Measurements from ENCODE around the gene CEMIP2.
"Not testable (repeated sequence)": the region's sequence is repeated elsewhere in the genome, so short reads cannot be mapped to it uniquely, and the experiment has no call there.

Gene CEMIP2

DNA sequence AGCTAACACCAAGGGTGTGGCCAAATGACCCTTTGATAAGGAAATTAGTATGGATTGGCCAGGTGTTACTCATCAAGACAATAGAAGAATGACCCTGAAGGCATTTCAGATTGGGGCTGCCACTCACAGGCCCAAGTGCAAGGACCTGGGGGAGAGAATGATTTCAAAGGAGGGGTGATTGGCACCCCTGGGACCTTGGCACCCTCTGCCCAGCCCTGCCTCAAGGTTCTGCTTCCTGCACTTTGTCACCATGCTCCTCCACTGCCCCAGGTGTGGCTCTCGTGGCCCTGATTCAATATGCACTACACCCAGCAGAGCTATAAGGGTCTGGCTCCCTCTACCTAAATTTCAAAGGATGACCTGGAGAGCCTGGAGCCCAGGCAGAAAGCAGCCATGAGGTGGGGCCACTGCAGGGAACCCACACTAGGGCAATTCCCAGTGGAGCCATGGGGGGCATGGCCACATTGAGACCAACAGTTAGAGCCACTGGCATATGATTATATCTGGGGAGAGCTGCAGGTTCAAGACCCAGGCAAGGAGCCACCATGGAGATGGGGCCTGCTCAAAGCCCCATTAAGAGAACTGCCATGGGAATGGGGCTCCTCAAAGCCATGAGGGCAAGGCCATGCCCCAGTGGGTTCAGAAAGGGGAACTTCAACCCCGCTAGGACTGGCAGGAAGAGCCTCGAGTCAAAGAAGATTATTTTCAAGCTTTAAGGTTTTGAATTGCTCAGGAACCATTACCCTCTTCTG, 93.0 kb downstream of the CEMIP2 start:
- no peak for DNase-seq

DNA sequence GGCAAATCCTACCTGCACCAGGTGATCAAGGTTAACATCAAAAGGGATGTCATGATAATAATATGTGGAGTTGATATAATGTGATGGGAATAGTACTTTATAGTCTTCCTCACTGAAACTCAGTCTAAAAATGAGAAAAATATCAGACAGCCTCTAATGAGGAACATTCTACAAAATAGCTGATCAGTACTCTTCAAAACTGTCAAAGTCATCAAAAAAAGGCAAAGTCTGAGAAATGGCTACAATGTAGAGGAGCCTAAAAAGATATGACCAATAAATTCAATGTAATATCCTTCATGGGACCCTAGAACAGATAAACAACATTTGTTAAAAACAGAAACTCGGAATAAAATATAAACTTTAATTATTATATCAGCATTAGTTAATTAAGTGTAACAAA, 95.7 kb downstream of the CEMIP2 start:
- no peak for DNase-seq

- no peak for DNase-seq
Observed at GRCh38 chr9:71671289-71671688, 97.0 kb downstream of the CEMIP2 start.

DNA sequence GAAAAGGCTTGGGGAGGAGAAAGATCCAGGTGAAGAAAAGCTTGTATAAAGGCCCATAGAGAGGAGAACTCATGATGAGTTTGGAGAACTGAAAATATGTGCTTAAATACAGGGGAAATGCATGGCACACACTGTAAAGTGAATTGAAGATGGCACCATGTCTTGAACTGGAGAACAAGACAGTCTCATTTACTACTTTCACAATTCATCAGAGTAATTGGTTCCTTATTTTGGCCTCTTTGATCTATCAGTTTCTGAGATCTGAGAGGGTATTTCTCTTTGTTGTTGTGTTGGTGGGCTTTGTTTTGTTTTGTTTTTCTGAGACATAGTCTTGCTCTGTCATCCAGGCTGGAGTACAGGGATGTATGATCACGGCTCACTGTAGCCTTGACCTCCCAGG, 98.2 kb downstream of the CEMIP2 start:
- DNase-seq, result no peak

DNA sequence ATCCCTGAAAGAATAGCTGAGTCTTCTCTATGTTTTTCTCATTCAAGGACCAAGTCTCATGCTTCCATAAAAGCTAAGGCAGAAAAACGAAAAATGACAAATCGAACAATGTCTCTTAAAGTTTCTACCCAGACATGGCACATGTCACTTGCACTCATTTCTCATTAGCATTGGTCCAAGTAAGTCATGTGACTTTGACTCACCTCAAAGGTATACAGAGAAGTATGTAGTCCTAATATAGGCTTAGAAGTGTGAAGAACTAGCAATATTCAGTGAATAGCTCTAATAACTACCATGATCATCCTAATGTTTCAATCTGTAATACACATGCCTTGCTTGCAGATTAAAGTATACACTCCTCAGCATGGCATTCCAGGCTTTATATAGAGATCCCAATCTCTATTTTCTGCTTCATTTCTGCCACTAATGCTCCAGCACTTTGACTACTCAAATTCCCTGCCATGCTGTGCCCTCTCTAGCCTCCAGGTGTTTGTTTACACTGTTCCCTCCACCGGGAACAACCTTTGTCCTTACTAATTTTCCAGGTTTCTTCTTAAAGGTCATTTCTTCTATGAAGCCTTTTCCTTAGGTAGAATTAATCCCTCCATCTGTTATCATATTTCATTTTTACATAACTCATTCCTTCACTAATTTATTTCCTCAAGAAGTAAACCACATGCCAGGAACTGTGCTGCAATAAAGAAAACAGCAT, 98.9 kb downstream of the CEMIP2 start:
- DNase-seq, result no peak

GRCh38 chr9:71668717-71669116, 99.6 kb downstream of the CEMIP2 start:
- no peak for DNase-seq

DNA sequence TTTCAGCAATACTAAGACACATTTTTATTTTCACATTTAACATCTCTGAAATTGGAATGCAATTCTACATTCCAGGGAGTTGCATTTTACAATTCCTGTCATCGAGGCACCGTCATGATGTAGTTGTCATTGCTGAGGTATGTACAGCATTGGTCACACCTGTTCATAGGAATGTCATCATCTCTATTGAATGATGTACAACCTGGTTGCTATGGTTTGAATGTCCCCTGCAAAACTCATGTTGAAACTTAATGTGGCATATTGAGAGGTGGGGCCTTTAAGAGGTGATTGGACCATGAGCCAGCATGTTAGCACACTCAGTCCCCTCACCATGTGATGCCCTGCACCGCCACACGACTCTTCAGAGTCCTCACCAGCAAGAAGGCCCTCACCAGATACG, 103.1 kb downstream of the CEMIP2 start:
- DNase-seq, result no peak

GRCh38 chr9:71664566-71664965, 103.7 kb downstream of the CEMIP2 start:
- DNase-seq, result no peak

GRCh38 chr9:71663931-71664459, 104.3 kb downstream of the CEMIP2 start:
- no peak for DNase-seq

DNA sequence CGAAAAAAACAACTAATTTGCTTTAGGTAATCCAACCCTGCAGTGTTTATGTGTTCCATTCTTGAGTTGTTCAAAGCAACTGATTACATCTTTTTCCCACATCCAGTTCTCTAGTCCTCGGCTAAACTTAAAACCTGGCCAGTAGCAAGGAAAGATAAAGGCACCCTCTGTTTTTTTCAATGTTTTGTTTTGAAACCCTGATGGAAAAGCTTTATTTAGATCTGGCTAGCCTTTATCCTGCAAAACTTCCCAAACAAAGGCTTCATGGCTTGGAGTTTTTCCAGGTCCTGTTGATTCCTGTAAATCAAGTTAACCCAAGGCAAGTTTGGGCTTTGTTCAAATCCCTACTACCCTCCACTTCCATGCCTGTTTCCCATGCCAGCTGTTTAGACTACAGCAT, 105.1 kb downstream of the CEMIP2 start:
- DNase-seq, result no peak

DNA sequence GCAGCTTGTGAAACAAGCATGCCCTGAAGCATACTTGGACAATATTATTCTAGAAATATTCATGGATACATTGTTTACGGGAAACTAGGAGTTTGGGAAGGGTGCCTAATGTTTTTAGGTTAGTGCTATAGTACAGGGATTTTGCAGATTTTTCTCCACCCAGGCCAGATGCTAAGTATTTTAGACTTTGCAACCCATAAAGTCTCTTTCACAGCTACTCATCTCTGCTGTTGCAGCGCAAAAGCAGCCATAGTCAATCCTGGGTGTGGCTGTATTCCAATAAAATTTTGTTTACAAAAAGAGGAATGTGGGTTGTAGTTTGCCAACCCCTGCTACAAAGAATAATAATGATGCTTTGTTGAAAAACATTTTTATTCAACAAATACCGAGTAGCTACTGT, 106.2 kb downstream of the CEMIP2 start:
- no peak for DNase-seq

DNA sequence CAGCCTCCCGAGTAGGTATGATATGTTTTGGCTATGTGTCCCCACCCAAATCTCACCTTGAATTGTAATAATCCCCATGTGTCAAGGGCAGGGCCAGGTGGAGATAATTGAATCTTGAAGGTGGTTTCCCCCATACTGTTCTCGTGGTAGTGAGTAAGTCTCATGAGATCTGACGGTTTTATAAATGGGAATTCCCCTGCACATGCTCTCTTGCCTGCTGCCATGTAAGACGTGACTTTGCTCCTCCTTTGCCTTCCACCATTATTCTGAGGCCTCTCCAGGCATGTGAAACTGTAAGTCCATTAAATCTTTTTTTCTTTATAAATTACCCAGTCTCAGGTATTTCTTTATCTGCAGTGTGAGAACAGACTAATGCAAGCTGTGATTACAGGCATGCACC, 111.0 kb downstream of the CEMIP2 start:
- DNase-seq, result not testable (repeated sequence)

- DNase-seq, result no peak
Observed at GRCh38 chr9:71656496-71656895, 111.8 kb downstream of the CEMIP2 start.

- DNase-seq, result no peak
Observed at GRCh38 chr9:71655778-71656177, 112.5 kb downstream of the CEMIP2 start.

DNA sequence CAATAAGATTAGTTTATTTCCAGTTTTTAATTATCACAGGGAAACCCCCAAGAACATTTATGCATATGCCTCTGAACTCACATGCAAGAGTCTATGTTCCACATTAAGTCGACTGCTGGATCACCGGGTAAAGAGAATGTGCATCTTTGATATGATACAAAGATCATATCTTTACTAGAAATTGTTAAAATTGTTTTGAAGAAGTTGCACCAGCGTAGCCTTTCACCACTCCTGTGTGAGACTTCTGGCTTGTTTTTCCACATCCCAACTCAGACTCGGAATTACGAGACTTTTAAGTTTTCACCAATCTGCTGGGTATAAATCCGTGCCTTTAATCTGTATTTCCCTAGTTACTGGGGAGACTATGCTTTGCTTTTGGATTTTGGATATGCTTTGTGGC, 113.2 kb downstream of the CEMIP2 start:
- DNase-seq, result no peak

GRCh38 chr9:71652480-71652879, 115.8 kb downstream of the CEMIP2 start:
- no peak for DNase-seq

GRCh38 chr9:71648453-71648852, 119.9 kb downstream of the CEMIP2 start:
- no peak for DNase-seq

- DNase-seq, result peak; percentile 86
Observed at GRCh38 chr9:71647094-71647591, 121.2 kb downstream of the CEMIP2 start.

- DNase-seq, result no peak
Observed at GRCh38 chr9:71646131-71646530, 122.2 kb downstream of the CEMIP2 start.

DNA sequence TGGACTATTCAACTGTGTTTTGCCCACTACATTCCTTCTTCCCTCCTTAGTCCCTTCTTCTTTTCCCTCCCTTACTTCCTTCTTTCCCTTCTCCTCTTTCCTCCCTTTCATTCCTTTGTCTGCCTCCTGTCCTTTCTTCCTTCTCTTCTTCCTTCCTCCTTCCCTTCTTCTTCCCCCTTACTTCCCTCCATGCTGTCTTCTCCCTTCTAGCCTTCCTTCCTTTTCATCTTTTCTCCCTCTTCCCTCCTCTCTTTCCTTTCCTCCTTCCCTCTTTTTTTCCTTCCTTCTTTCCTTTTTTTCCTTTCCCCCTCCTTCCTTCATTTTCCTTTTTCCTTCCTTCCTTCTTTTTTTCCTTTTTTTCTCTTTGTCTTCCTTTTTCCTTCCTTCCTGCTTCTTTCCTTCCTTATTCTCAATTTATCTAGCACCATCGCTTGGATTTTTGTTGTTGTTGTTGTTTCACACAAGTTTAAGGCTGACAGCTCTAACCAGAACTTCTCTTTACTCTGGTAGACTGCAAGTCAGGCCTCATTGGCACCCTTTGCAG, 123.4 kb downstream of the CEMIP2 start:
- DNase-seq, result no peak

DNA sequence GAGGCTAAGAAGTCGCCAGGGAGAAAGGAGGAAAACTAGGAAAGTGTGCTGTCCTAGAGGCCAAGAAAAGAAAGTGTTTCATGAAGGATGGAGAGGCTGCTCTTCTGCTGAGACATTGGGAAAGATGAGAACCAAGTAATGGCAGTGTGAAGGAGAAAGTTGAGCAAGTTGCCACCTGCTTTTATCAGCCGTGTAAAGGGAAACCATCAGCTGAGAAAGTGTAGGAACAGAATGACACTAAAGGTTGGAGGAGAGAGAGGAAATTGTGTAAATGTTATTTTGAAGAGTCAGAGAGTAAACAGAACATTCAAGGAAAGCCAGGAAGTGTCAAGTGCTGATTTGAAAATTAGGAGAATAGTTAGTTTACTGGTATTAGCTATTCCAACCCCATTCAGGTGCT, 125.0 kb downstream of the CEMIP2 start:
- no peak for DNase-seq

DNA sequence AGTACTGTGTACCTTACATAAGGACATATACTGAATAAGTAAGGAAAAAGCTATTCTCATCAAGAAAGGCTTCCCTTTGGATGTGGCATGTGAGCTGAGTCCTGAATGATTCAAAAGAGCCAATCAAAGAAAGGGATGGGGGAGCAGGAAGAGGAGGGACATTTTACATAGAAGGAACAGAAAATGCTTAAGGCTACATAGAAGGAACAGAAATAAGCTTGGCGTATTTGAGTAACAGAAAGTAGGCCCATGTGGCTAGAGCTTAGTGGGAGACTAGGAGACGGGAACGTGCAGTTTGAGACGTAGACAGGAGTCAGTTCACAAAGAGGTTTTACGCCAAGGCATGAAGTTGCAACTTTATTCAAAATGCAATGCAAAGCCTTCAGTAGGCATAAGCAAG, 126.3 kb downstream of the CEMIP2 start:
- DNase-seq, result peak; percentile 45

GRCh38 chr9:71638627-71639026, 129.7 kb downstream of the CEMIP2 start:
- DNase-seq, result peak; percentile 90

GRCh38 chr9:71637926-71638325, 130.4 kb downstream of the CEMIP2 start:
- no peak for DNase-seq

All from inflammatory macrophage treated with lipopolysaccharide for 4 hours (primary cell).